ENCODE measurements around the gene GMPR. TPM values are rescaled to one million over a fixed set of nuclear protein-coding genes. Genes with fewer than 3 reads are reported as not detected.

Gene GMPR
- total RNA-seq, 1 experiment from 2014 or later, result 24.0 TPM

GRCh38 chr6:16278750-16279149 is 40.4 kb downstream of the GMPR start:
- no peak overlapping the region for H2AFZ ChIP-seq (ENCODE audit: low read depth, low read length, poor library complexity, severe bottlenecking)
- H3K4me1 ChIP-seq (ENCODE audit: control insufficient read depth in 1 of 2, insufficient read depth in 2 of 2, low read length in 2 of 2), result peaks cover 26 to 27% of the 10 kb centered on the region in 2 experiments
- no peaks in the 10 kb centered on the region for H3K36me3 ChIP-seq (ENCODE audit: control insufficient read depth in 1 of 2, insufficient read depth in 2 of 2, low read length in 2 of 2)
- H3K27ac ChIP-seq (ENCODE audit: low read depth, low read length), result peak overlapping the region; percentile 74
- POLR2A ChIA-PET, result no interaction called here
- H4K20me1 ChIP-seq (ENCODE audit: insufficient read depth), result no peaks in the 10 kb centered on the region
- no peaks in the 10 kb centered on the region for H3K9me3 ChIP-seq (ENCODE audit: control insufficient read depth in 1 of 2, insufficient read depth in 1 of 2, low read depth in 1 of 2, low read length in 2 of 2)
- intact Hi-C loops (cut with micrococcal nuclease), result no loop called here
- no peak for DNase-seq (ENCODE audit: low read depth, low spot score)
- BruUV-seq (replicated peaks), result no TSS peak
- H3K9ac ChIP-seq (ENCODE audit: low read length), result no peak overlapping the region
- H3K79me2 ChIP-seq (ENCODE audit: insufficient read depth, low read length), result no peaks in the 10 kb centered on the region
- RAD21 ChIA-PET (ENCODE audit: low non-redundant PET in 1 of 2, low total read pairs in 2 of 2, uncharacterized antibody in 2 of 2, unreplicated experiment in 2 of 2), result interaction anchor here in 1 of 2 experiments (1.4 kb wide), 1 partner anchor 39 kb away, joined by 4 read pairs; no protein-coding TSS in a partner anchor
- no peaks in the 10 kb centered on the region for H3K9me2 ChIP-seq (ENCODE audit: insufficient read depth)
- CTCF ChIA-PET, result no interaction called here
- TF ChIP-seq EGR1 (IDR thresholded peaks at IDR 0.05; ENCODE audit: low read depth) (no peak), ZNF274 (IDR thresholded peaks at IDR 0.05; ENCODE audit: low read depth, low read length) (no peak), CTCF (IDR thresholded peaks at IDR 0.05 in 2 of 3, conservative IDR thresholded peaks at IDR 0.05 in 1 of 3; ENCODE audit: borderline replicate concordance in 1 of 3, insufficient read depth in 1 of 3, low read depth in 2 of 3, low read length in 2 of 3) (no peak), REST (IDR thresholded peaks at IDR 0.05; ENCODE audit: low read depth) (no peak), FOSL1 (IDR thresholded peaks at IDR 0.05; ENCODE audit: low read depth) (no peak), TCF7L2 (IDR thresholded peaks at IDR 0.05; ENCODE audit: borderline replicate concordance, extremely low read depth, insufficient read depth, insufficient read length) (no peak), SIN3A (IDR thresholded peaks at IDR 0.05; ENCODE audit: low read depth) (no peak), ZBTB33 (IDR thresholded peaks at IDR 0.05; ENCODE audit: extremely low read depth, insufficient replicate concordance, low read length) (no peak), POLR2A (IDR thresholded peaks at IDR 0.05; ENCODE audit: borderline replicate concordance, extremely low read depth, insufficient read depth, insufficient read length) (no peak), EZH2phosphoT487 (IDR thresholded peaks at IDR 0.05; ENCODE audit: borderline replicate concordance) (no peak), SP1 (IDR thresholded peaks at IDR 0.05; ENCODE audit: low read depth) (no peak), JUND (IDR thresholded peaks at IDR 0.05) (no peak), EZH2 (IDR thresholded peaks at IDR 0.05) (no peak), RAD21 (IDR thresholded peaks at IDR 0.05; ENCODE audit: low read depth) (no peak), SRF (IDR thresholded peaks at IDR 0.05; ENCODE audit: low read depth) (no peak), CBX3 (IDR thresholded peaks at IDR 0.05; ENCODE audit: low read depth) (no peak), YY1 (IDR thresholded peaks at IDR 0.05; ENCODE audit: extremely low read depth, insufficient replicate concordance, low read depth, low read length) (no peak)
- H3K27me3 ChIP-seq (ENCODE audit: insufficient read depth, low read length), result no peaks in the 10 kb centered on the region
- no peak for ATAC-seq
- no peak overlapping the region for H3K4me3 ChIP-seq (replicated peaks in 1 of 2; ENCODE audit: low read depth in 1 of 2, low read length in 2 of 2)
- H3K4me2 ChIP-seq (ENCODE audit: low read length), result peak overlapping the region; percentile 86
